ENCODE measurements around the gene KIRREL1. TPM values are rescaled to one million over a fixed set of nuclear protein-coding genes. Genes with fewer than 3 reads are reported as not detected.

Gene KIRREL1
- total and polyA plus RNA-seq, 2 of the 13 experiments (the other 11 are each of a cell fraction or from before 2014, with no cell fraction given): 0.02 to 0.03 TPM

- TF ChIP-seq ZNF710 (CRISPR knock-in tag; IDR thresholded peaks at IDR 0.05; ENCODE audit: borderline replicate concordance): no peak
- no peak for TF ChIP-seq MEIS2 (CRISPR knock-in tag; IDR thresholded peaks at IDR 0.05)
- no peak for TF ChIP-seq TMF1 (CRISPR knock-in tag; IDR thresholded peaks at IDR 0.05; ENCODE audit: low read depth)
- no peak for TF ChIP-seq HOXA9 (CRISPR knock-in tag; IDR thresholded peaks at IDR 0.05; ENCODE audit: borderline replicate concordance)
- TF ChIP-seq TEAD2 (CRISPR knock-in tag; IDR thresholded peaks at IDR 0.05): no peak
Observed at GRCh38 chr1:157992833-157993146, 655 bp upstream of the KIRREL1 start (continued).

DNA sequence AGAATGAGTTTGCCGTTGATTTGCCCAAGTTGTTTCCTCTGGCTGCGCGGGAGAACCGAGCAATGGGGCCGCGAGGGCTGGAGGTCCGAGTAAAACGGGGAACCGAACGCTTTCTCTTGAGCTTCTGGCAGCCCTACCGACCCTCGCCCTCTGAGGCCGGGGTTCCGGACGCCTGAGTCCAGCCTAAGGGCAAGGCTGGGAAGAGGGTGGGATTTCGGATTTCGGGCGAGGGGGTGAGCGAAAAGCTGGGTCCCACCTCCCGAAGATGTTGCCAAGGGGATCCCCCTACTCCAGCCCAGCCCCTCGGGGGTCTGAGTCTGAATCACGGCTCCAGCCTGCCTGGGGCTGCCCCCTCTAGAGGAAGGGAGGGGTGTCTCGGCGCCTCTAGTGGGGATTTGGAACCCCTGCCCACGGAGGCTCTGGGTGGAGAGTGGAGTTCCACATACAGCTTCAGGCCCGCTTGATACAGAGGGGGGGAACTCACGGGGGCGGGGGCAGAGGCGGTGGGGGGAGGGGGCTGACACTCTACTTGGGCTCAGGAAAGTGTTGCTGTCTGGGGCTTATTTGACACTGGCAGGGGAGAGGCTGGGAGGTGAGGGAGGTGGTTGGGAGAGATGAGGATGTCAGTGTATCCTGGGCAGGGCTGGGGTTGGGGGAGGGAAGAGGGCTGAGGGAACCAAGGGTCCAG, 617 bp downstream of the KIRREL1 start:
- DNase-seq (ENCODE audit: low spot score): no peak
- H3K4me2 ChIP-seq (ENCODE audit: low read depth, low read length): no peak overlapping the region
- no peak for FAIRE-seq
- TF ChIP-seq NFYC (CRISPR knock-in tag; IDR thresholded peaks at IDR 0.05): no peak
- TF ChIP-seq TFDP2 (CRISPR knock-in tag; IDR thresholded peaks at IDR 0.05): no peak
- TF ChIP-seq HNF4A (CRISPR knock-in tag; IDR thresholded peaks at IDR 0.05): no peak
- POLR2A ChIA-PET: no interaction called here
- H3K79me2 ChIP-seq (ENCODE audit: insufficient read depth, low read length): no peaks in the 10 kb centered on the region
- H3K27ac ChIP-seq (ENCODE audit: extremely low read length, insufficient read depth, low read length): no peak overlapping the region
- no peak overlapping the region for H3K9ac ChIP-seq (ENCODE audit: insufficient read depth, low read depth, low read length)
- no peaks in the 10 kb centered on the region for H4K20me1 ChIP-seq (ENCODE audit: insufficient read depth, low read length)
- peak overlapping the region in 1 of 3 experiments; percentile 10; a peak in 2 of 6 replicates for H3K4me3 ChIP-seq (replicated peaks in 1 of 3; ENCODE audit: insufficient read depth in 1 of 3, low read depth in 2 of 3, low read length in 3 of 3)
- in situ Hi-C loops (cut with HindIII; ENCODE audit: extremely low pct_ligation_motif_present, low pct_unique_long_range_greater_than_20kb) (loop anchor here (10.0 kb wide), 1 partner anchor 91 kb away; no protein-coding TSS in a partner anchor), intact Hi-C loops (cut with micrococcal nuclease; ENCODE audit: unreplicated experiment) (loop anchor here (2.0 kb wide), 1 partner anchor 43 kb away; no protein-coding TSS in a partner anchor)
- WGBS (ENCODE audit: low lambda C conversion rate): 6% methylated on average over 17 of the region's 29 CpGs
- H3K36me3 ChIP-seq (replicated peaks in 1 of 2; ENCODE audit: control insufficient read depth in 1 of 2, insufficient read depth in 2 of 2, low read length in 2 of 2): no peaks in the 10 kb centered on the region
- no peak for ATAC-seq
- peaks cover 0 to 19% of the 10 kb centered on the region in 2 experiments; a peak in 2 of 5 replicates for H3K27me3 ChIP-seq (ENCODE audit: control insufficient read depth in 1 of 2, insufficient read depth in 2 of 2, low read length in 2 of 2)
- CTCF ChIA-PET (ENCODE audit: low intra/inter-chr PET ratio, low total read pairs): interaction anchor here (3.0 kb wide), 1 partner anchor 42 kb away, joined by 19 read pairs; no protein-coding TSS in a partner anchor
- no TSS peak for BruUV-seq (replicated peaks)
- no peaks in the 10 kb centered on the region for H3K9me3 ChIP-seq (ENCODE audit: low read length)
- H3K4me1 ChIP-seq (ENCODE audit: insufficient read depth, low read length): no peaks in the 10 kb centered on the region
- no peak overlapping the region for H2AFZ ChIP-seq (ENCODE audit: low read length)

Data from HepG2 (cell line).